ENCODE data around the gene TNFRSF1A. TPM values are rescaled to one million over a fixed set of nuclear protein-coding genes. Genes with fewer than 3 reads are reported as not detected.

TNFRSF1A gene
- total RNA-seq, 1 experiment from 2014 or later, result 108 TPM

GRCh38 chr12:6369916-6370575 is 28.2 kb upstream of the TNFRSF1A start:
- BruUV-seq (replicated peaks), result no TSS peak

GRCh38 chr12:6368906-6369525 is 27.1 kb upstream of the TNFRSF1A start:
- peak overlapping the region; percentile 93 for H3K27ac ChIP-seq (ENCODE audit: low read length)
- ChIA-PET POLR2A (no interaction called here), CTCF (no interaction called here)
- no peaks in the 10 kb centered on the region for H3K36me3 ChIP-seq (ENCODE audit: control insufficient read depth, insufficient read depth, low read length)
- intact Hi-C loops (cut with micrococcal nuclease; ENCODE audit: unreplicated experiment), result no loop called here
- H3K9me3 ChIP-seq (ENCODE audit: control insufficient read depth, insufficient read depth, low read depth, low read length), result no peaks in the 10 kb centered on the region
- no peak for ATAC-seq
- in situ Hi-C loops (cut with HindIII; ENCODE audit: low pct_unique_long_range_greater_than_20kb, low sequenced_read_pairs), result no loop called here
- no peak overlapping the region for H3K4me3 ChIP-seq (ENCODE audit: low read depth in 2 of 2, low read length in 2 of 2)
- BruUV-seq (replicated peaks), result no TSS peak
- DNase-seq (ENCODE audit: low read depth, low spot score), result no peak
- peaks cover 54% of the 10 kb centered on the region for H3K4me1 ChIP-seq (ENCODE audit: control insufficient read depth, insufficient read depth, low read length)
- H3K27me3 ChIP-seq (ENCODE audit: control insufficient read depth, insufficient read depth, low read length), result no peaks in the 10 kb centered on the region
- TF ChIP-seq POLR2AphosphoS5 (IDR thresholded peaks at IDR 0.05; ENCODE audit: low read depth, low read length), result no peak

More at GRCh38 chr12:6369916-6370575, 28.2 kb upstream of the TNFRSF1A start:
- H3K4me1 ChIP-seq (ENCODE audit: control insufficient read depth, insufficient read depth, low read length), result peaks cover 64% of the 10 kb centered on the region
- H3K9me3 ChIP-seq (ENCODE audit: control insufficient read depth, insufficient read depth, low read depth, low read length), result no peaks in the 10 kb centered on the region
- H3K27ac ChIP-seq (ENCODE audit: low read length), result peak overlapping the region; percentile 97
- intact Hi-C loops (cut with micrococcal nuclease; ENCODE audit: unreplicated experiment), result loop anchor here (5.0 kb wide), 1 partner anchor 33 kb away; no protein-coding TSS in a partner anchor
- no peak for TF ChIP-seq SIN3A (IDR thresholded peaks at IDR 0.05; ENCODE audit: borderline replicate concordance, insufficient read depth, low read depth, low read length)
- TF ChIP-seq TCF7L2 (IDR thresholded peaks at IDR 0.05; ENCODE audit: low read depth, low read length), result no peak
- TF ChIP-seq, protein P1, sequence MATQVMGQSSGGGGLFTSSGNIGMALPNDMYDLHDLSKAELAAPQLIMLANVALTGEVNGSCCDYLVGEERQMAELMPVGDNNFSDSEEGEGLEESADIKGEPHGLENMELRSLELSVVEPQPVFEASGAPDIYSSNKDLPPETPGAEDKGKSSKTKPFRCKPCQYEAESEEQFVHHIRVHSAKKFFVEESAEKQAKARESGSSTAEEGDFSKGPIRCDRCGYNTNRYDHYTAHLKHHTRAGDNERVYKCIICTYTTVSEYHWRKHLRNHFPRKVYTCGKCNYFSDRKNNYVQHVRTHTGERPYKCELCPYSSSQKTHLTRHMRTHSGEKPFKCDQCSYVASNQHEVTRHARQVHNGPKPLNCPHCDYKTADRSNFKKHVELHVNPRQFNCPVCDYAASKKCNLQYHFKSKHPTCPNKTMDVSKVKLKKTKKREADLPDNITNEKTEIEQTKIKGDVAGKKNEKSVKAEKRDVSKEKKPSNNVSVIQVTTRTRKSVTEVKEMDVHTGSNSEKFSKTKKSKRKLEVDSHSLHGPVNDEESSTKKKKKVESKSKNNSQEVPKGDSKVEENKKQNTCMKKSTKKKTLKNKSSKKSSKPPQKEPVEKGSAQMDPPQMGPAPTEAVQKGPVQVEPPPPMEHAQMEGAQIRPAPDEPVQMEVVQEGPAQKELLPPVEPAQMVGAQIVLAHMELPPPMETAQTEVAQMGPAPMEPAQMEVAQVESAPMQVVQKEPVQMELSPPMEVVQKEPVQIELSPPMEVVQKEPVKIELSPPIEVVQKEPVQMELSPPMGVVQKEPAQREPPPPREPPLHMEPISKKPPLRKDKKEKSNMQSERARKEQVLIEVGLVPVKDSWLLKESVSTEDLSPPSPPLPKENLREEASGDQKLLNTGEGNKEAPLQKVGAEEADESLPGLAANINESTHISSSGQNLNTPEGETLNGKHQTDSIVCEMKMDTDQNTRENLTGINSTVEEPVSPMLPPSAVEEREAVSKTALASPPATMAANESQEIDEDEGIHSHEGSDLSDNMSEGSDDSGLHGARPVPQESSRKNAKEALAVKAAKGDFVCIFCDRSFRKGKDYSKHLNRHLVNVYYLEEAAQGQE (IDR thresholded peaks at IDR 0.05; ENCODE audit: insufficient read depth in 1 of 2, low read depth in 2 of 2, low read length in 1 of 2), result no peak
- TF ChIP-seq CTCF (IDR thresholded peaks at IDR 0.05), result no peak
- no peak for TF ChIP-seq POLR2AphosphoS5 (IDR thresholded peaks at IDR 0.05; ENCODE audit: low read depth, low read length)
- H3K4me3 ChIP-seq (ENCODE audit: low read depth in 2 of 2, low read length in 2 of 2), result no peak overlapping the region
- no peaks in the 10 kb centered on the region for H3K36me3 ChIP-seq (ENCODE audit: control insufficient read depth, insufficient read depth, low read length)
- CTCF ChIA-PET, result no interaction called here
- H3K27me3 ChIP-seq (ENCODE audit: control insufficient read depth, insufficient read depth, low read length), result no peaks in the 10 kb centered on the region
- DNase-seq (ENCODE audit: low read depth, low spot score) (no peak), ATAC-seq (no peak)
- POLR2A ChIA-PET, result interaction anchor here (0.7 kb wide), 1 partner anchor 33 kb away, joined by 7 read pairs; no protein-coding TSS in a partner anchor
- in situ Hi-C loops (cut with HindIII; ENCODE audit: low pct_unique_long_range_greater_than_20kb, low sequenced_read_pairs), result no loop called here
